ENCODE data around the gene ATP1A4.
"Not testable (repeated sequence)": the region's sequence is repeated elsewhere in the genome, so short reads cannot be mapped to it uniquely, and the experiment has no call there.

The ATP1A4 gene

DNA sequence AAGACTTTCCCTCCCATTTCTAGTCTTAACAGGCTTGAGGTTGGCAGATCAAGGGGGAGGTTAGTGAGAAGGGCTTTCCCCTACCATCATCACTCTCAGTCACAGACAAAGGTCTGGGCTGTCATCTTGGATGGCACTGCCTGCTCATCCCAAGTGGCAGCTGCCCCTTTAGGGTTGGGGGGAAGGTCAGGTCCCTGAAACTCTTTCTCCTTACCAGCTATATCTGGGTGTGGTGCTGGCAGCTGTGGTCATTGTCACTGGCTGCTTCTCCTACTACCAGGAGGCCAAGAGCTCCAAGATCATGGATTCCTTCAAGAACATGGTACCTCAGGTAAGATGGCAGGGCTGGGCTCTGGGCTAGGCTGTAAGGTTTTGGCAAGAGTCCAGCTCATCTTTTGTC lies 27.7 kb upstream of the ATP1A4 start:
- no peak for DNase-seq (ENCODE audit: low read depth in 2 of 2)

DNA sequence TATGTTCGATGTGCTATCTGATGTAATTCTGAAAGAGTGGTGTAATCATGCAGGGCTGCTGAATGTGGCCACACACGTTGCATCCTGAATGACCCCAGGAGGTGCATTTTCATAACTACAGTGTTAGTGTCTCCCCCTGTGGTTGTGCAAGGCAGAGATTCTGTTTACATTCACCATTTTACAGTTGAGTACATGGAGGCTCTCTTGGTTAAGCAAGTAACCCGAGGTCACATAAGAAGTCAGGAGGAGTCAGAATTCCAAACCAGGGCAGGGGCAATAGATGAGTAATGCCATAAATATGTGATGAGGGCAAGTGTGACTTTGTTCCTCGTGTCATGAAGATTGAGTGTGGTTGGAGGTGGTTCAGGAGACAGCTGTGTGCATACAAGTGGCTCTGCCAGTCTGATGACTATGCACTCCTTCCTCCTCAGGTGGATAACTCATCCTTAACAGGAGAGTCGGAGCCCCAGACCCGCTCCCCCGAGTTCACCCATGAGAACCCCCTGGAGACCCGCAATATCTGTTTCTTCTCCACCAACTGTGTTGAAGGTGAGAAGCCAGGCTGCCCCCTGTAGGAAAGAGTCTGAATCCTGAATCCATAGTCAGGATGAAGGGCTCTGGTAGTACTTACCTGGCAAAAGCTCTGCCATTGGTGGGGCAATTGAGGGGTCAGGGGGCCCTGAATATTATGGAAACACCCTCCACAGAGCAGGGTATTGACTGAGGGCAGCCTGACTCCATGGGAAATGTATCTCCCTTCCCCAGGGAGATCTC lies 26.5 kb upstream of the ATP1A4 start:
- DNase-seq (ENCODE audit: low read depth in 2 of 2), result no peak

- DNase-seq (ENCODE audit: low read depth in 2 of 2), result no peak
Observed at GRCh38 chr1:160125746-160126145, 25.7 kb upstream of the ATP1A4 start.

- not testable (repeated sequence) for DNase-seq (ENCODE audit: low read depth in 2 of 2)
Observed at GRCh38 chr1:160126342-160126741, 25.1 kb upstream of the ATP1A4 start.

GRCh38 chr1:160127381-160127780 lies 24.0 kb upstream of the ATP1A4 start:
- no peak for DNase-seq (ENCODE audit: low read depth in 2 of 2)

- no peak for DNase-seq (ENCODE audit: low read depth in 2 of 2)
Observed at GRCh38 chr1:160127865-160128523, 23.4 kb upstream of the ATP1A4 start.

- no peak for DNase-seq (ENCODE audit: low read depth in 2 of 2)
Observed at GRCh38 chr1:160128636-160129035, 22.8 kb upstream of the ATP1A4 start.

- DNase-seq (ENCODE audit: low read depth in 2 of 2), result no peak
Observed at GRCh38 chr1:160129046-160129445, 22.4 kb upstream of the ATP1A4 start.

DNA sequence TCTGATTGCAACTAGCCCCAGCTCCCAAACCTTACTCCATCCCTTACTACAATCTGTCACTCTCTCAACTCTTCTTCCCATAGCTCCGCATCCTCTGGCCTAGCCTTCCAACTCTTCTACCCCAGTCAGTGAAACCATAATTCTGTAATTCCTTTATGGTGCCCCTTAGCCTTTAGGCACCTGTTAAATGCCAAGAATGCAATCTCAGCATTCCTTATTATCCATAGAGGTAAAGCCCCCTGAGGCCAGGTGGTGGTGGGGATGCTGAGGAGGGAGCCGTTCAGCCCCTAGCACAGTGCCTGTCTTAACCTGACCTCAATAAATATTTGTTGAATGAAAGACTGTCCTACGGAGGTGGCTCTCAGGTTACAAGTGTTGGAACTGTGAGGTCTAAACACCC lies 21.8 kb upstream of the ATP1A4 start:
- DNase-seq (ENCODE audit: low read depth in 2 of 2), result no peak

DNA sequence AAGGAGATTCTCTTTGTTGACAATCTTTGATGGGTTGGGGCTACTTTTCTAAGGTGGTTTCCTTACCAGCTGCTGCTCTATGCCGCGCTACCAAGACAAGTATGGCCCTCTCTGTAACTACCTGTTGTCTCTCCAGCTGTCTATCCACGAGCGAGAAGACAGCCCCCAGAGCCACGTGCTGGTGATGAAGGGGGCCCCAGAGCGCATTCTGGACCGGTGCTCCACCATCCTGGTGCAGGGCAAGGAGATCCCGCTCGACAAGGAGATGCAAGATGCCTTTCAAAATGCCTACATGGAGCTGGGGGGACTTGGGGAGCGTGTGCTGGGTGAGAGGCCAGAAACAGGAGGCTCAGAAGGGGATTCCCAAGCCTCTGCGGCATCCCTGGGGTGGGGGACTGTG lies 21.4 kb upstream of the ATP1A4 start:
- DNase-seq (ENCODE audit: low read depth in 2 of 2), result no peak

DNA sequence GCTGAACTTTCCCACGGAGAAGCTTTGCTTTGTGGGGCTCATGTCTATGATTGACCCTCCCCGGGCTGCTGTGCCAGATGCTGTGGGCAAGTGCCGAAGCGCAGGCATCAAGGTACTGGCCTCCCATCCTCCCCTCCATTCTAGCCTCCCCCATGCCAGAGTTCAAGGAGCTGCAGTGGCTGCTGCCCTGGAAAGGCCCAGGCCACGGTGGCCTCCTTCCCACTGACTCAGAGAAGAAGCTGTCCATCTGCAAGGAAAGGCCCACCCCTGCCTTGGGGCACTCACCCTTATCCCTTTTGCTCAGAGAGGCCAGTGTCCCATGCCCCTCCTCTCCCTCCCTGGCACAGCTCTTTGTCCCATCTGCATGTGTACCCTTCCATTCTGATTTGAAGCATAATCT lies 20.9 kb upstream of the ATP1A4 start:
- DNase-seq (ENCODE audit: low read depth in 2 of 2), result no peak

GRCh38 chr1:160130939-160131338 lies 20.5 kb upstream of the ATP1A4 start:
- no peak for DNase-seq (ENCODE audit: low read depth in 2 of 2)

GRCh38 chr1:160131803-160132565 lies 19.4 kb upstream of the ATP1A4 start:
- no peak for DNase-seq (ENCODE audit: low read depth in 2 of 2)

DNA sequence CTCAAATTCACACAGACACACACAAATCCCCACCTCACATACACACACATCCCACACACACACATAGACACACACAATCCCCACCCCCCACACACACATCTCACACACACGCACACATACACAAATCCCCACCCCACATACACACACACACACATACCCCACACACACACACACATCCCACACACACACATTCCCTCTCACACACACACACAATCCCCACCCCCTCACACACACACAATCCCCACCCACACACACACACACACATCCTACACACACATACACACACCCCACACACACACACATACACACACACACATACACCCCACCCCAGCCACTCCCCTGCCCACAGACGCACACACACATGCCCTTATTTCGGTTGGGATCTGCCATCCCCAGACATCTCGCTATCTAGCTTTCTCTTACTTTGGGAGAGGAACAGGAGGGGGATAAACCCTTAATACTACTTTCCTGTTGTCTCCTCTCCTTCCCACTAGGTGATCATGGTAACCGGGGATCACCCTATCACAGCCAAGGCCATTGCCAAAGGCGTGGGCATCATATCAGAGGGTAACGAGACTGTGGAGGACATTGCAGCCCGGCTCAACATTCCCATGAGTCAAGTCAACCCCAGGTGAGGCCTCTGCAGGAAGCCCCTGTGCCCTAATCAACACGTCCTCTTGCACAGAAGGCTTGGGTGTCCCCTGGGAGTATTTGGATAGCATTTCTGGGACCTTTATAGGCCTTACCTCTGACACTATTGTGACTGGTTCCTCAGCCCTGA lies 17.2 kb upstream of the ATP1A4 start:
- DNase-seq (ENCODE audit: low read depth in 2 of 2), result no peak

- no peak for DNase-seq (ENCODE audit: low read depth in 2 of 2)
Observed at GRCh38 chr1:160134791-160135572, 16.4 kb upstream of the ATP1A4 start.

DNA sequence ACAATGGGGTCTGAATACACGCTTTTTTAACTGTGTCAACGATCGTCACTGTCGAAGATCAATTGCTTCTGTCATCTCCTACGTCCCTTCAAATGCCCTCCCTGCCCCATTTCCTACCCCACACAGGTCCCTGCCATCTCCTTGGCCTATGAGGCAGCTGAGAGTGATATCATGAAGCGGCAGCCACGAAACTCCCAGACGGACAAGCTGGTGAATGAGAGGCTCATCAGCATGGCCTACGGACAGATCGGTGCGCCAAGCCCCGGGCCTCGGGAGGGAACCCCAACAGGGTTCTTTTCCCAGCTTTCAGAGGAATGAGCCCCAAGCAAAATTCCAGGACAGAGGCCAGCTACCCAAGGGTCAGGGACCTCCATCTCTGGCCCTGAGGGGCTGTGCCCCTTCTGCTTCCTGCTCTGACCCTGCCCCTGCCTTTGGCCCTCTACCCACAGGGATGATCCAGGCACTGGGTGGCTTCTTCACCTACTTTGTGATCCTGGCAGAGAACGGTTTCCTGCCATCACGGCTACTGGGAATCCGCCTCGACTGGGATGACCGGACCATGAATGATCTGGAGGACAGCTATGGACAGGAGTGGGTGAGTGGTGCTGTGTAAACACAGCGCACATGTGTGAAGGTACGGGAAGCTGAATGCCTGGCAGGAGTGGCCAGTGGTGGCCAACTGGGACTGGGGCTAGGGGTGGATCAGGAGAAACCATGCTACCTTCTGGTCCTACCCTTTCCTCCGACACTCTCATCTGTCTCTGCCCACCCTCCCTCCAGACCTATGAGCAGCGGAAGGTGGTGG lies 15.1 kb upstream of the ATP1A4 start:
- no peak for DNase-seq (ENCODE audit: low read depth in 2 of 2)

DNA sequence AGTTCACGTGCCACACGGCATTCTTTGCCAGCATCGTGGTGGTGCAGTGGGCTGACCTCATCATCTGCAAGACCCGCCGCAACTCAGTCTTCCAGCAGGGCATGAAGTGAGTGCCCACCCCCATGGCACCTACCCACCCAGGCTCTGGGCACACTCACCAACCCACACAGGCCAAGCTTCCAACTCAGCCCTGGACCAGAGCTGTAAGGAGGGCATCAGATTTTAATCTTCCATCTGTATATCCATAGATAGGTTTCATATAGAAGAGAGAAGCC lies 14.5 kb upstream of the ATP1A4 start:
- no peak for DNase-seq (ENCODE audit: low read depth in 2 of 2)

- DNase-seq (ENCODE audit: low read depth in 2 of 2), result no peak
Observed at GRCh38 chr1:160137216-160137862, 14.1 kb upstream of the ATP1A4 start.

- DNase-seq (ENCODE audit: low read depth in 2 of 2), result no peak
Observed at GRCh38 chr1:160139840-160140239, 11.6 kb upstream of the ATP1A4 start.

- DNase-seq (ENCODE audit: low read depth in 2 of 2), result no peak
Observed at GRCh38 chr1:160143695-160144094, 7.7 kb upstream of the ATP1A4 start.

Measured in stimulated activated CD4-positive, alpha-beta T cell treated with anti-CD3 and anti-CD28 coated beads, Interleukin-15, amount 100 ng/mL, for 48 hours (primary cell).